Prostate gland (tissue), 2 donors: ENCODE results near the gene NEK7.

ENCODE experiments used
- POLR2A ChIP-seq: fragments of 450-650 bp; IDR thresholded peaks from one replicate; pipeline ENCODE4 v1.6.1; 2016; ENCODE audit warnings: antibody characterized with exemption, mild to moderate bottlenecking
- POLR2AphosphoS5 ChIP-seq: sonication (generic); formaldehyde crosslinking; IDR thresholded peaks from one replicate; pipeline ENCODE4 v1.6.1; 2017; ENCODE audit warnings: antibody characterized with exemption
- TF ChIP-seq, protein P1 (sequence below), 4 experiments: fragments of 200-600 bp in 2 of 4; fragments of 450-650 bp in 2 of 4; sonication (generic) in 2 of 4; IDR thresholded peaks; 1 replicate in 3 of 4; 2 replicates in 1 of 4; pipeline ENCODE4 v1.5.1; 2016 to 2019; ENCODE audit warnings: antibody characterized with exemption in 4 of 4, mild to moderate bottlenecking in 2 of 4, moderate library complexity in 2 of 4

DNA sequence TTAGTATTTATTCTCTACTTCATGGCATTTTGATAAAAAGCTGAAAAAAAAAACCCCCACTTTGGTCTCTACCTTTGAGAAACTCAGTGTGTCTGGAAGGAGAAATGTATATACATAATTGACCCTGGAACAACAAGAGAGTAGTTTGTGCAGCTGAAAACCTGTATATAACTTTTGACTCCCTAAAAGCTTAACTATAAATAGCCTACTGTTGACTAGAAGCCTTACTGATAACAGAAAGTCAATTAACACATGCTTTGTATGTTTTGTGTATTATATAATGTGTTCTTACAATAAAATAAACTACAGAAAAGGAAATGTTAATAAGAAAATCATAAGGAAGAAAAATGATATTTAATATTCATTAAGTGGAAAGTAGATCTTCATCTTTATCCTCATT lies 88.0 kb downstream of the NEK7 start:
- TF ChIP-seq, protein P1, sequence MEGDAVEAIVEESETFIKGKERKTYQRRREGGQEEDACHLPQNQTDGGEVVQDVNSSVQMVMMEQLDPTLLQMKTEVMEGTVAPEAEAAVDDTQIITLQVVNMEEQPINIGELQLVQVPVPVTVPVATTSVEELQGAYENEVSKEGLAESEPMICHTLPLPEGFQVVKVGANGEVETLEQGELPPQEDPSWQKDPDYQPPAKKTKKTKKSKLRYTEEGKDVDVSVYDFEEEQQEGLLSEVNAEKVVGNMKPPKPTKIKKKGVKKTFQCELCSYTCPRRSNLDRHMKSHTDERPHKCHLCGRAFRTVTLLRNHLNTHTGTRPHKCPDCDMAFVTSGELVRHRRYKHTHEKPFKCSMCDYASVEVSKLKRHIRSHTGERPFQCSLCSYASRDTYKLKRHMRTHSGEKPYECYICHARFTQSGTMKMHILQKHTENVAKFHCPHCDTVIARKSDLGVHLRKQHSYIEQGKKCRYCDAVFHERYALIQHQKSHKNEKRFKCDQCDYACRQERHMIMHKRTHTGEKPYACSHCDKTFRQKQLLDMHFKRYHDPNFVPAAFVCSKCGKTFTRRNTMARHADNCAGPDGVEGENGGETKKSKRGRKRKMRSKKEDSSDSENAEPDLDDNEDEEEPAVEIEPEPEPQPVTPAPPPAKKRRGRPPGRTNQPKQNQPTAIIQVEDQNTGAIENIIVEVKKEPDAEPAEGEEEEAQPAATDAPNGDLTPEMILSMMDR (IDR thresholded peaks at IDR 0.05) = no peak
- TF ChIP-seq POLR2A (no peak), POLR2AphosphoS5 (no peak)
